Mucosa of rectum (tissue), 2 donors: ENCODE measurements around the gene ATP5F1B.
"Not testable (repeated sequence)": the region's sequence is repeated elsewhere in the genome, so short reads cannot be mapped to it uniquely, and the experiment has no call there.

ENCODE experiments used
- H3K27ac ChIP-seq, 2 donors: one replicate each; pipeline ENCODE4 v1.7.0; 2013; ENCODE audit warnings: inconsistent platforms in 2 of 2, low read depth in 2 of 2, low read length in 2 of 2
- H3K27me3 ChIP-seq, 2 donors: one replicate each; pipeline ENCODE4 v1.7.0; 2013; ENCODE audit warnings: low read length in 2 of 2; ENCODE audit not compliant: control insufficient read depth in 2 of 2, insufficient read depth in 2 of 2
- H3K36me3 ChIP-seq, 2 donors: one replicate each; pipeline ENCODE4 v1.7.0; 2013; ENCODE audit warnings: low read length in 2 of 2; ENCODE audit not compliant: control insufficient read depth in 2 of 2, insufficient read depth in 2 of 2
- H3K4me1 ChIP-seq, 2 donors: one replicate each; pipeline ENCODE4 v1.7.0; 2013; ENCODE audit warnings: low read length in 2 of 2, mild to moderate bottlenecking in 1 of 2; ENCODE audit not compliant: control insufficient read depth in 2 of 2, insufficient read depth in 2 of 2
- H3K4me3 ChIP-seq, 2 donors: one replicate each; pipeline ENCODE4 v1.7.0; 2013; ENCODE audit warnings: low read length in 2 of 2
- H3K9ac ChIP-seq, 2 donors: one replicate each; pipeline ENCODE4 v1.7.0; 2013; ENCODE audit warnings: low read length in 2 of 2, low read depth in 1 of 2, mild to moderate bottlenecking in 1 of 2
- H3K9me3 ChIP-seq, 2 donors: one replicate each; pipeline ENCODE4 v1.7.0; 2013; ENCODE audit warnings: low read length in 2 of 2; ENCODE audit not compliant: control insufficient read depth in 2 of 2
- donor health status: healthy.
- donor health status: Normal muscosa, but diverticular disease.

The ATP5F1B gene

GRCh38 chr12:56677680-56678079 is 31.9 kb upstream of the ATP5F1B start:
- peak overlapping the region; percentile 51 to 52 for H3K27ac ChIP-seq
- H3K4me3 ChIP-seq, result no peak overlapping the region
- no peaks in the 10 kb centered on the region for H3K9me3 ChIP-seq
- no peaks in the 10 kb centered on the region for H3K27me3 ChIP-seq
- H3K9ac ChIP-seq, result peak overlapping the region in 1 of 2 donors; percentile 34
- H3K36me3 ChIP-seq, result peaks cover 0 to 19% of the 10 kb centered on the region in 2 donors
- H3K4me1 ChIP-seq, result peaks cover 24 to 28% of the 10 kb centered on the region in 2 donors

- H3K9me3 ChIP-seq, result no peaks in the 10 kb centered on the region
- peaks cover 6 to 22% of the 10 kb centered on the region in 2 donors for H3K36me3 ChIP-seq
- no peaks in the 10 kb centered on the region for H3K27me3 ChIP-seq
- peak overlapping the region; percentile 16 to 31 for H3K4me3 ChIP-seq
- peak overlapping the region in 1 of 2 donors; percentile 34 for H3K9ac ChIP-seq
- H3K27ac ChIP-seq, result peak overlapping the region; percentile 61 to 65
- H3K4me1 ChIP-seq, result peaks cover 19 to 32% of the 10 kb centered on the region in 2 donors
Measured at GRCh38 chr12:56676851-56677580, 31.2 kb upstream of the ATP5F1B start.

GRCh38 chr12:56671608-56672007 is 25.8 kb upstream of the ATP5F1B start:
- H3K27ac ChIP-seq, result peak overlapping the region; percentile 41 to 61
- no peaks in the 10 kb centered on the region for H3K9me3 ChIP-seq
- peaks cover 31 to 45% of the 10 kb centered on the region in 2 donors for H3K36me3 ChIP-seq
- H3K4me3 ChIP-seq, result no peak overlapping the region
- peaks cover 18 to 29% of the 10 kb centered on the region in 2 donors for H3K4me1 ChIP-seq
- H3K9ac ChIP-seq, result no peak overlapping the region
- no peaks in the 10 kb centered on the region for H3K27me3 ChIP-seq

- H3K27ac ChIP-seq, result peak overlapping the region in 1 of 2 donors; percentile 41
- H3K9me3 ChIP-seq, result no peaks in the 10 kb centered on the region
- peaks cover 35 to 50% of the 10 kb centered on the region in 2 donors for H3K36me3 ChIP-seq
- H3K9ac ChIP-seq, result peak overlapping the region in 1 of 2 donors; percentile 24
- no peak overlapping the region for H3K4me3 ChIP-seq
- peaks cover 12 to 25% of the 10 kb centered on the region in 2 donors for H3K4me1 ChIP-seq
- H3K27me3 ChIP-seq, result no peaks in the 10 kb centered on the region
Measured at GRCh38 chr12:56670836-56671235, 25.1 kb upstream of the ATP5F1B start.

- no peak overlapping the region for H3K27ac ChIP-seq
- no peaks in the 10 kb centered on the region for H3K9me3 ChIP-seq
- H3K36me3 ChIP-seq, result peaks cover 40 to 68% of the 10 kb centered on the region in 2 donors
- H3K9ac ChIP-seq, result no peak overlapping the region
- peaks cover 12 to 23% of the 10 kb centered on the region in 2 donors for H3K4me1 ChIP-seq
- H3K27me3 ChIP-seq, result no peaks in the 10 kb centered on the region
- no peak overlapping the region for H3K4me3 ChIP-seq
Measured at GRCh38 chr12:56668197-56668457, 22.3 kb upstream of the ATP5F1B start.

GRCh38 chr12:56661979-56662638 is 16.3 kb upstream of the ATP5F1B start:
- Histone ChIP-seq H3K4me1 (no peaks in the 10 kb centered on the region), H3K4me3 (no peak overlapping the region), H3K27ac (no peak overlapping the region), H3K9me3 (no peaks in the 10 kb centered on the region), H3K9ac (no peak overlapping the region), H3K36me3 (peaks cover 16 to 38% of the 10 kb centered on the region in 2 donors), H3K27me3 (no peaks in the 10 kb centered on the region)

- Histone ChIP-seq H3K27ac (no peak overlapping the region), H3K27me3 (no peaks in the 10 kb centered on the region), H3K9ac (no peak overlapping the region), H3K36me3 (peaks cover 12 to 33% of the 10 kb centered on the region in 2 donors), H3K4me3 (no peak overlapping the region), H3K9me3 (no peaks in the 10 kb centered on the region), H3K4me1 (no peaks in the 10 kb centered on the region)
Measured at GRCh38 chr12:56661560-56661959, 15.8 kb upstream of the ATP5F1B start.

- Histone ChIP-seq H3K36me3 (peaks cover 6 to 8% of the 10 kb centered on the region in 2 donors), H3K9me3 (no peaks in the 10 kb centered on the region), H3K27ac (no peak overlapping the region), H3K27me3 (no peaks in the 10 kb centered on the region), H3K9ac (no peak overlapping the region), H3K4me3 (no peak overlapping the region), H3K4me1 (no peaks in the 10 kb centered on the region)
Measured at GRCh38 chr12:56658921-56659320, 13.1 kb upstream of the ATP5F1B start.

- Histone ChIP-seq H3K27ac (no peak overlapping the region), H3K27me3 (no peaks in the 10 kb centered on the region), H3K4me1 (no peaks in the 10 kb centered on the region)
Measured at GRCh38 chr12:56657416-56658379, 11.9 kb upstream of the ATP5F1B start.

GRCh38 chr12:56653781-56654180 is 8.0 kb upstream of the ATP5F1B start:
- H3K27ac ChIP-seq, H3K4me1 ChIP-seq, H3K9me3 ChIP-seq, H3K9ac ChIP-seq, H3K36me3 ChIP-seq, H3K4me3 ChIP-seq, H3K27me3 ChIP-seq: not testable (repeated sequence)

More at GRCh38 chr12:56657416-56658379, 11.9 kb upstream of the ATP5F1B start:
- H3K36me3 ChIP-seq, result peaks cover 0 to 1% of the 10 kb centered on the region in 2 donors
- no peaks in the 10 kb centered on the region for H3K9me3 ChIP-seq
- no peak overlapping the region for H3K4me3 ChIP-seq
- H3K9ac ChIP-seq, result no peak overlapping the region
